GM20000 (cell line): ENCODE data around the gene CHD9.

ENCODE experiments used
- DNase-seq: peaks from one replicate; pipeline ENCODE4 v3.0.0; 2012; ENCODE audit warnings: low spot score
- CTCF ChIP-seq: IDR thresholded peaks from 2 replicates; pipeline ENCODE4 v1.5.1; 2012; ENCODE audit warnings: mild to moderate bottlenecking, control low read depth; ENCODE audit errors: extremely low read depth, missing control alignments

CHD9 gene

GRCh38 chr16:53092284-53092683 lies 37.5 kb downstream of the CHD9 start:
- no peak for TF ChIP-seq CTCF
- no peak for DNase-seq

GRCh38 chr16:53093162-53093744 lies 38.5 kb downstream of the CHD9 start:
- TF ChIP-seq CTCF = no peak
- no peak for DNase-seq

- peak; percentile 54 for DNase-seq
- no peak for TF ChIP-seq CTCF
Observed at GRCh38 chr16:53094013-53094630, 39.3 kb downstream of the CHD9 start.

GRCh38 chr16:53097190-53097589 lies 42.4 kb downstream of the CHD9 start:
- TF ChIP-seq CTCF = no peak
- no peak for DNase-seq

GRCh38 chr16:53098526-53099317 lies 43.9 kb downstream of the CHD9 start:
- DNase-seq = peak; percentile 69
- no peak for TF ChIP-seq CTCF

- DNase-seq = peak; percentile 55
- TF ChIP-seq CTCF = no peak
Observed at GRCh38 chr16:53099318-53100130, 44.7 kb downstream of the CHD9 start.
